GM18873 (cell line): Measurements from ENCODE around the gene NTM.
"Not testable (repeated sequence)": the region's sequence is repeated elsewhere in the genome, so short reads cannot be mapped to it uniquely, and the experiment has no call there.

ENCODE experiments used
- ATAC-seq: cut with Tn5 transposase; IDR thresholded peaks from one replicate; pipeline ENCODE4 v1.9.1; 2021; ENCODE audit warnings: mild to moderate bottlenecking, moderate library complexity, moderate number of reproducible peaks; ENCODE audit not compliant: unreplicated experiment, low FRiP score

The NTM gene

GRCh38 chr11:132046288-132046865, 676.0 kb downstream of the NTM start:
- no peak for ATAC-seq

GRCh38 chr11:132047167-132047566, 676.8 kb downstream of the NTM start:
- ATAC-seq, result no peak

GRCh38 chr11:132048040-132048439, 677.6 kb downstream of the NTM start:
- no peak for ATAC-seq

- ATAC-seq, result no peak
These were observed 678.8 kb downstream of the NTM start for GRCh38 chr11:132049205-132049604.

- ATAC-seq, result no peak
These were observed 679.6 kb downstream of the NTM start for GRCh38 chr11:132050049-132050448.

- ATAC-seq, result no peak
These were observed 680.3 kb downstream of the NTM start for GRCh38 chr11:132050577-132051165.

GRCh38 chr11:132051704-132052103, 681.3 kb downstream of the NTM start:
- ATAC-seq, result no peak

- ATAC-seq, result no peak
These were observed 681.9 kb downstream of the NTM start for GRCh38 chr11:132052342-132052741.

GRCh38 chr11:132052904-132053303, 682.5 kb downstream of the NTM start:
- no peak for ATAC-seq

GRCh38 chr11:132054822-132055221, 684.4 kb downstream of the NTM start:
- no peak for ATAC-seq

GRCh38 chr11:132055296-132055695, 684.9 kb downstream of the NTM start:
- no peak for ATAC-seq

GRCh38 chr11:132056689-132057088, 686.3 kb downstream of the NTM start:
- no peak for ATAC-seq

GRCh38 chr11:132057266-132057665, 686.9 kb downstream of the NTM start:
- no peak for ATAC-seq

GRCh38 chr11:132058211-132058772, 687.9 kb downstream of the NTM start:
- ATAC-seq, result no peak

GRCh38 chr11:132060567-132060966, 690.2 kb downstream of the NTM start:
- no peak for ATAC-seq

GRCh38 chr11:132062031-132062430, 691.6 kb downstream of the NTM start:
- no peak for ATAC-seq

- no peak for ATAC-seq
These were observed 692.1 kb downstream of the NTM start for GRCh38 chr11:132062541-132062940.

GRCh38 chr11:132064987-132065620, 694.7 kb downstream of the NTM start:
- ATAC-seq, result no peak

GRCh38 chr11:132068556-132068955, 698.1 kb downstream of the NTM start:
- ATAC-seq, result no peak

GRCh38 chr11:132069593-132069992, 699.2 kb downstream of the NTM start:
- not testable (repeated sequence) for ATAC-seq

- not testable (repeated sequence) for ATAC-seq
These were observed 700.5 kb downstream of the NTM start for GRCh38 chr11:132070907-132071306.
